B cell (primary cell): ENCODE measurements around the gene KCTD2. TPM values are rescaled to one million over a fixed set of nuclear protein-coding genes. Genes with fewer than 3 reads are reported as not detected.

Source experiments
- ATAC-seq: fragments of 200-7000 bp; cut with Tn5 transposase; one replicate; pipeline ENCODE4 v1.10.0; 2021; ENCODE audit warnings: low read depth, mild to moderate bottlenecking, moderate number of reproducible peaks, moderate library complexity
- CTCF ChIA-PET: fragments of 350-600 bp; sonication (Branson Sonifier 250); formaldehyde crosslinking; loops from one replicate; lab custom pipeline; 2021; ENCODE audit warnings: antibody characterized with exemption, inconsistent platforms; lab: Charles Lee
- POLR2A ChIA-PET: fragments of 350-600 bp; sonication (Branson Sonifier 250); formaldehyde crosslinking; loops from one replicate; lab custom pipeline; 2021; ENCODE audit warnings: antibody characterized with exemption; lab: Charles Lee
- DNase-seq: peaks from one replicate; pipeline ENCODE4 v3.0.0; 2013
- H2AFZ ChIP-seq: 2 replicates; pipeline ENCODE4 v1.6.1; 2012; ENCODE audit warnings: mild to moderate bottlenecking, low read depth, low read length; ENCODE audit not compliant: insufficient read depth, poor library complexity, severe bottlenecking
- H3K27ac ChIP-seq, 2 donors: 1 replicate in 1 of 2; 2 replicates in 1 of 2; pipeline ENCODE4 v1.5.1; 2012 to 2013; ENCODE audit warnings: low read length in 2 of 2, mild to moderate bottlenecking in 2 of 2, moderate library complexity in 1 of 2
- H3K27me3 ChIP-seq, 4 experiments: fragments of 200-600 bp in 1 of 4; sonication (generic) in 1 of 4; replicated peaks in 1 of 4; 1 replicate in 2 of 4; 2 replicates in 2 of 4; pipeline versions ENCODE4 v1.6.1 to v1.7.0; 2013 to 2016; ENCODE audit warnings: low read length in 3 of 4, mild to moderate bottlenecking in 2 of 4, mixed read lengths in 1 of 4, moderate library complexity in 1 of 4; ENCODE audit not compliant: insufficient read depth in 4 of 4, control insufficient read depth in 3 of 4; ENCODE audit errors: control extremely low read depth in 1 of 4
- H3K36me3 ChIP-seq, 2 experiments: replicated peaks in 1 of 2; 1 replicate in 1 of 2; 2 replicates in 1 of 2; pipeline versions ENCODE4 v1.6.1 to v1.7.1; 2013; ENCODE audit warnings: low read length in 1 of 2; ENCODE audit not compliant: insufficient read depth in 2 of 2, control insufficient read depth in 1 of 2; ENCODE audit errors: control extremely low read depth in 1 of 2, extremely low read depth in 1 of 2
- H3K4me1 ChIP-seq, 2 donors: fragments of 200-600 bp in 1 of 2; sonication (generic) in 1 of 2; 1 replicate in 1 of 2; 2 replicates in 1 of 2; pipeline versions ENCODE4 v1.5.1 to v1.6.1; 2013 to 2017; ENCODE audit warnings: low read length in 2 of 2; ENCODE audit not compliant: control insufficient read depth in 2 of 2, insufficient read depth in 2 of 2
- H3K4me2 ChIP-seq: replicated peaks from 2 replicates; pipeline ENCODE3; 2012; ENCODE audit warnings: mild to moderate bottlenecking, low read depth, low read length; ENCODE audit not compliant: poor library complexity, severe bottlenecking
- H3K4me3 ChIP-seq, 5 experiments: fragments of 200-600 bp in 1 of 5; sonication (generic) in 1 of 5; 1 replicate in 3 of 5; 2 replicates in 2 of 5; pipeline versions ENCODE4 v1.5.1 to v1.7.0; 2011 to 2016; ENCODE audit warnings: low read length in 4 of 5, mild to moderate bottlenecking in 4 of 5, low read depth in 2 of 5, control low read depth in 1 of 5, moderate library complexity in 1 of 5; ENCODE audit not compliant: insufficient read depth in 1 of 5; ENCODE audit errors: control extremely low read depth in 1 of 5, extremely low read depth in 1 of 5
- H3K79me2 ChIP-seq: fragments of 200-600 bp; sonication (generic); one replicate; pipeline ENCODE4 v1.6.0; 2016; ENCODE audit warnings: low read length; ENCODE audit not compliant: control insufficient read depth, insufficient read depth
- H3K9ac ChIP-seq: fragments of 200-600 bp; sonication (generic); 2 replicates; pipeline ENCODE4 v1.6.1; 2017; ENCODE audit warnings: mild to moderate bottlenecking, low read length, moderate library complexity
- H3K9me3 ChIP-seq, 3 donors: one replicate each; pipeline versions ENCODE4 v1.6.1 to v1.7.1; 2013; ENCODE audit warnings: low read length in 2 of 3; ENCODE audit not compliant: control insufficient read depth in 2 of 3, insufficient read depth in 1 of 3; ENCODE audit errors: control extremely low read depth in 1 of 3
- H4K20me1 ChIP-seq: 2 replicates; pipeline ENCODE4 v1.6.0; 2012; ENCODE audit warnings: mild to moderate bottlenecking, low read length; ENCODE audit not compliant: insufficient read depth, control insufficient read depth, poor library complexity, severe bottlenecking
- H3K27ac Mint-ChIP-seq: one replicate; pipeline ENCODE4 v1.8.0; 2021; ENCODE audit warnings: mixed read lengths
- H3K27me3 Mint-ChIP-seq: one replicate; pipeline ENCODE4 v1.8.0; 2021; ENCODE audit warnings: mixed read lengths
- H3K4me1 Mint-ChIP-seq: one replicate; pipeline ENCODE4 v1.8.0; 2021; ENCODE audit warnings: mixed read lengths
- H3K4me3 Mint-ChIP-seq: one replicate; pipeline ENCODE4 v1.8.0; 2021; ENCODE audit warnings: mixed read lengths
- H3K9me3 Mint-ChIP-seq: one replicate; pipeline ENCODE4 v1.8.0; 2022; ENCODE audit warnings: mixed read lengths; ENCODE audit not compliant: insufficient read depth
- EZH2 ChIP-seq: IDR thresholded peaks from 2 replicates; pipeline ENCODE4 v1.6.1; 2012; ENCODE audit warnings: borderline replicate concordance, low read depth, mild to moderate bottlenecking, moderate library complexity, low read length; ENCODE audit not compliant: insufficient read depth, poor library complexity, severe bottlenecking
- WGBS: methylation state at CpG from one replicate; pipeline ENCODE4 v1.1.5; 2013; ENCODE audit warnings: missing lambda C conversion rate; ENCODE audit not compliant: insufficient coverage; 5-methylcytosine and 5-hydroxymethylcytosine counted together
- intact Hi-C: fragments of 100-400 bp; cut with micrococcal nuclease; formaldehyde crosslinking; loops from one replicate; pipeline ENCODE4 v1.10.0; 2022
- polyA plus RNA-seq: library from polyadenylated mRNA; depleted of rRNA; stranded (reverse); fragments of >200 nt; gene quantifications from 2 replicates; pipeline ENCODE4 v1.2.3, GENCODE V29; 2012
- total RNA-seq, 2 donors: library from RNA; stranded (reverse); fragments of 120-200 nt in 1 of 2; gene quantifications; 1 replicate in 1 of 2; 2 replicates in 1 of 2; pipeline versions ENCODE4 v1.2.3 to v1.2.4, GENCODE V29; 2013 to 2022
- TF ChIP-seq, protein P1 (sequence below): fragments of 200-600 bp; IDR thresholded peaks from one replicate; pipeline ENCODE4 v1.8.0; 2022; ENCODE audit warnings: antibody characterized with exemption, mild to moderate bottlenecking

The KCTD2 gene
- total and polyA plus RNA-seq, 2 donors (not counting 1 experiment from before 2014, with no cell fraction given): 15.7 to 23.2 TPM

- Histone ChIP-seq H3K4me3 (no peak overlapping the region), H3K4me1 (peaks cover 10 to 14% of the 10 kb centered on the region in 2 donors), H3K4me2 (no peak overlapping the region), H3K9me3 (no peaks in the 10 kb centered on the region), H3K9ac (no peak overlapping the region), H3K27me3 (no peaks in the 10 kb centered on the region), H2AFZ (no peak overlapping the region), H3K27ac (no peak overlapping the region), H4K20me1 (no peaks in the 10 kb centered on the region), H3K36me3 (peaks cover 0 to 2% of the 10 kb centered on the region in 2 experiments), H3K79me2 (no peaks in the 10 kb centered on the region)
- 78% methylated on average over 7 of the region's 7 CpGs for WGBS
- intact Hi-C loops: no loop called here
- Mint-ChIP-seq H3K9me3 (no peaks in the 10 kb centered on the region), H3K4me3 (no peak overlapping the region), H3K27me3 (no peaks in the 10 kb centered on the region), H3K4me1 (peaks cover 12% of the 10 kb centered on the region), H3K27ac (no peak overlapping the region)
- ChIA-PET POLR2A (no interaction called here), CTCF (interaction anchor here (1.1 to 1.4 kb wide), 2 partner anchors 15 to 137 kb away, joined by 3 to 4 read pairs; no protein-coding TSS in a partner anchor)
- no peak for ATAC-seq
- DNase-seq: no peak
- TF ChIP-seq, protein P1, sequence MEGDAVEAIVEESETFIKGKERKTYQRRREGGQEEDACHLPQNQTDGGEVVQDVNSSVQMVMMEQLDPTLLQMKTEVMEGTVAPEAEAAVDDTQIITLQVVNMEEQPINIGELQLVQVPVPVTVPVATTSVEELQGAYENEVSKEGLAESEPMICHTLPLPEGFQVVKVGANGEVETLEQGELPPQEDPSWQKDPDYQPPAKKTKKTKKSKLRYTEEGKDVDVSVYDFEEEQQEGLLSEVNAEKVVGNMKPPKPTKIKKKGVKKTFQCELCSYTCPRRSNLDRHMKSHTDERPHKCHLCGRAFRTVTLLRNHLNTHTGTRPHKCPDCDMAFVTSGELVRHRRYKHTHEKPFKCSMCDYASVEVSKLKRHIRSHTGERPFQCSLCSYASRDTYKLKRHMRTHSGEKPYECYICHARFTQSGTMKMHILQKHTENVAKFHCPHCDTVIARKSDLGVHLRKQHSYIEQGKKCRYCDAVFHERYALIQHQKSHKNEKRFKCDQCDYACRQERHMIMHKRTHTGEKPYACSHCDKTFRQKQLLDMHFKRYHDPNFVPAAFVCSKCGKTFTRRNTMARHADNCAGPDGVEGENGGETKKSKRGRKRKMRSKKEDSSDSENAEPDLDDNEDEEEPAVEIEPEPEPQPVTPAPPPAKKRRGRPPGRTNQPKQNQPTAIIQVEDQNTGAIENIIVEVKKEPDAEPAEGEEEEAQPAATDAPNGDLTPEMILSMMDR: no peak
- TF ChIP-seq EZH2: no peak
Measured at GRCh38 chr17:75098861-75099260, 51.8 kb downstream of the KCTD2 start.

GRCh38 chr17:75099881-75100595 is 53.0 kb downstream of the KCTD2 start:
- TF ChIP-seq EZH2: no peak
- TF ChIP-seq, protein P1: no peak
- Histone ChIP-seq H2AFZ (no peak overlapping the region), H3K79me2 (no peaks in the 10 kb centered on the region), H3K4me2 (no peak overlapping the region), H3K27me3 (no peaks in the 10 kb centered on the region), H3K4me1 (peaks cover 10 to 14% of the 10 kb centered on the region in 2 donors), H3K36me3 (peaks cover 0 to 2% of the 10 kb centered on the region in 2 experiments), H3K27ac (no peak overlapping the region), H3K9me3 (no peaks in the 10 kb centered on the region), H3K4me3 (no peak overlapping the region), H4K20me1 (no peaks in the 10 kb centered on the region), H3K9ac (no peak overlapping the region)
- DNase-seq (no peak), ATAC-seq (no peak)
- Mint-ChIP-seq H3K4me3 (no peak overlapping the region), H3K9me3 (no peaks in the 10 kb centered on the region), H3K27me3 (no peaks in the 10 kb centered on the region), H3K27ac (no peak overlapping the region), H3K4me1 (peaks cover 13% of the 10 kb centered on the region)
- ChIA-PET POLR2A (no interaction called here), CTCF (interaction anchor here (1.4 kb wide), 1 partner anchor 14 kb away, joined by 4 read pairs; no protein-coding TSS in a partner anchor)
- intact Hi-C loops: no loop called here
- 97% methylated on average over 31 of the region's 31 CpGs for WGBS
